Left ventricle myocardium inferior (tissue), 1 donor: Measurements from ENCODE around the gene BCAN. TPM values are rescaled to one million over a fixed set of nuclear protein-coding genes. Genes with fewer than 3 reads are reported as not detected.

Experiments
- total RNA-seq: library from RNA; stranded (reverse); fragmentation: NEBNext Ultra II Directional; extraction: Animal tissue kit (Norgen Biotek cat#: 25700); gene quantifications from one replicate; pipeline ENCODE4 v1.2.1, GENCODE V29; 2021
- donor health status: DM: no; HTN: yes; CAD: no; lungs with severe emphysema.

The BCAN gene
- total RNA-seq, 1 donor from 2014 or later, result 0.05 TPM

Other genes with a start within 250 kb of the BCAN start
- 96.8 TPM for gene MEF2D, start 141.3 kb upstream of the BCAN start, total RNA-seq
- gene IQGAP3, start 69.6 kb upstream of the BCAN start, total RNA-seq, result 0.36 TPM
- not detected for gene TTC24, start 62.4 kb upstream of the BCAN start, total RNA-seq
- gene NAXE, start 50.3 kb upstream of the BCAN start, total RNA-seq, result 102 TPM
- gene GPATCH4, start 40.6 kb upstream of the BCAN start, total RNA-seq, result 15.1 TPM
- gene HAPLN2, start 22.7 kb upstream of the BCAN start, total RNA-seq, result 1.2 TPM
- gene NES, start 35.3 kb downstream of the BCAN start, total RNA-seq, result 164 TPM
- gene CRABP2, start 63.5 kb downstream of the BCAN start, total RNA-seq, result 0.60 TPM
- 18.1 TPM for gene METTL25B, start 86.4 kb downstream of the BCAN start, total RNA-seq
- gene ISG20L2, start 86.6 kb downstream of the BCAN start, total RNA-seq, result 11.5 TPM
- 92.1 TPM for gene MRPL24, start 99.0 kb downstream of the BCAN start, total RNA-seq
- gene HDGF, start 109.6 kb downstream of the BCAN start, total RNA-seq, result 145 TPM
- gene PRCC, start 125.4 kb downstream of the BCAN start, total RNA-seq, result 36.3 TPM
- 0.88 TPM for gene SH2D2A, start 174.7 kb downstream of the BCAN start, total RNA-seq
- 0.41 TPM for gene INSRR, start 217.0 kb downstream of the BCAN start, total RNA-seq
- 1.0 TPM for gene NTRK1, start 218.7 kb downstream of the BCAN start, total RNA-seq